K562 (cell line): ENCODE data around the gene NXF3. TPM values are rescaled to one million over a fixed set of nuclear protein-coding genes. Genes with fewer than 3 reads are reported as not detected.

Experiments used
- BRF2 ChIP-seq: IDR thresholded peaks from 3 replicates; pipeline ENCODE4 v1.6.1; 2011; ENCODE audit warnings: borderline replicate concordance, mild to moderate bottlenecking; ENCODE audit not compliant: insufficient read length, insufficient read depth
- GABPA ChIP-seq: fragments of 200-800 bp; sonication (Bioruptor generic); conservative IDR thresholded peaks from 2 replicates; pipeline ENCODE4 v1.6.1; 2016; ENCODE audit warnings: low read depth, missing genetic modification characterization, missing compliant biosample characterization
- GTF3C2 ChIP-seq: IDR thresholded peaks from 3 replicates; pipeline ENCODE4 v1.6.1; 2011; ENCODE audit warnings: borderline replicate concordance, mild to moderate bottlenecking, moderate library complexity; ENCODE audit not compliant: insufficient read length; ENCODE audit errors: extremely low read depth
- HMBOX1 ChIP-seq: sonication (generic); IDR thresholded peaks from 2 replicates; pipeline ENCODE4 v1.6.1; 2016
- MECOM ChIP-seq: fragments of 250-450 bp; sonication (Bioruptor Pico); IDR thresholded peaks from 2 replicates; pipeline ENCODE4 v1.8.0; 2022; ENCODE audit warnings: inconsistent platforms
- SMAD1 ChIP-seq: fragments of 150-350 bp; IDR thresholded peaks from 2 replicates; pipeline ENCODE4 v1.6.1; 2014; ENCODE audit warnings: low read length, low read depth; ENCODE audit not compliant: partially characterized antibody
- SMAD2 ChIP-seq: fragments of 150-350 bp; IDR thresholded peaks from 2 replicates; pipeline ENCODE4 v1.6.1; 2014; ENCODE audit warnings: low read depth, mild to moderate bottlenecking, low read length
- ZFX ChIP-seq: sonication (generic); formaldehyde crosslinking; IDR thresholded peaks from 2 replicates; pipeline ENCODE4 v1.8.0; 2022; ENCODE audit warnings: mild to moderate bottlenecking, missing genetic modification reagents, moderate library complexity
- ZNF184 ChIP-seq: sonication (generic); formaldehyde crosslinking; IDR thresholded peaks from 2 replicates; pipeline ENCODE4 v1.5.0; 2020; ENCODE audit warnings: missing genetic modification reagents
- ZNF316 ChIP-seq: fragments of 450-650 bp; IDR thresholded peaks from 2 replicates; pipeline ENCODE4 v1.6.1; 2016
- ZNF318 ChIP-seq, 2 experiments: fragments of 450-650 bp; IDR thresholded peaks; 2 replicates each; pipeline ENCODE4 v1.6.1; 2016; ENCODE audit warnings: mild to moderate bottlenecking in 2 of 2, borderline replicate concordance in 1 of 2, low read depth in 1 of 2, moderate library complexity in 1 of 2
- polyA plus RNA-seq, 8 experiments: library from polyadenylated mRNA; depleted of rRNA in 4 of 8; stranded (reverse) in 5 of 8; unstranded in 3 of 8; fragments of >200 nt; fragmentation: Nextera tagmentation in 2 of 8; fragmentation: Illumina TruSeq in 1 of 8; extraction: Ambion mirVana in 2 of 8; extraction: Trizol in 1 of 8; gene quantifications; 2 replicates each; pipeline versions ENCODE4 v1.2.1 to v1.2.3, GENCODE V29; 2011 to 2014; ENCODE audit warnings: inconsistent platforms in 1 of 8, missing spikeins in 1 of 8
- total RNA-seq, 7 experiments: library from RNA; depleted of rRNA in 6 of 7; stranded (reverse); fragments of >200 nt in 6 of 7; fragmentation: Illumina TruSeq in 2 of 7; extraction: Trizol in 2 of 7; gene quantifications; 2 replicates each; pipeline versions ENCODE4 v1.2.1 to v1.2.3, GENCODE V29; 2011 to 2021; ENCODE audit warnings: low replicate concordance in 1 of 7

NXF3 gene
- total and polyA plus RNA-seq, 9 of the 15 experiments (the other 6 are each of a cell fraction or from before 2014, with no cell fraction given): 0.18 to 0.40 (median 0.28) TPM; not detected in 2

GRCh38 chrX:103101299-103102042 lies 8.5 kb upstream of the NXF3 start (continued):
- TF ChIP-seq ZNF318 (IDR thresholded peaks at IDR 0.05; ENCODE audit: borderline replicate concordance in 1 of 2, low read depth in 1 of 2): peak in 1 of 2 experiments; percentile 69; a peak in 1 of 4 replicates
- no peak for TF ChIP-seq ZFX
- TF ChIP-seq ZNF316: no peak
- TF ChIP-seq MECOM (CRISPR knock-in tag): no peak
- TF ChIP-seq ZNF184 (CRISPR knock-in tag): no peak
- no peak for TF ChIP-seq GTF3C2
- TF ChIP-seq SMAD2: no peak
- TF ChIP-seq GABPA (tag): no peak
- no peak for TF ChIP-seq SMAD1
- TF ChIP-seq BRF2: no peak
- TF ChIP-seq HMBOX1: no peak
